ENCODE results near the gene KRT36. TPM values are rescaled to one million over a fixed set of nuclear protein-coding genes. Genes with fewer than 3 reads are reported as not detected.

KRT36 gene
- polyA plus RNA-seq, 1 donor (not counting 4 experiments of a cell fraction or from before 2014, with no cell fraction given), result not detected

DNA sequence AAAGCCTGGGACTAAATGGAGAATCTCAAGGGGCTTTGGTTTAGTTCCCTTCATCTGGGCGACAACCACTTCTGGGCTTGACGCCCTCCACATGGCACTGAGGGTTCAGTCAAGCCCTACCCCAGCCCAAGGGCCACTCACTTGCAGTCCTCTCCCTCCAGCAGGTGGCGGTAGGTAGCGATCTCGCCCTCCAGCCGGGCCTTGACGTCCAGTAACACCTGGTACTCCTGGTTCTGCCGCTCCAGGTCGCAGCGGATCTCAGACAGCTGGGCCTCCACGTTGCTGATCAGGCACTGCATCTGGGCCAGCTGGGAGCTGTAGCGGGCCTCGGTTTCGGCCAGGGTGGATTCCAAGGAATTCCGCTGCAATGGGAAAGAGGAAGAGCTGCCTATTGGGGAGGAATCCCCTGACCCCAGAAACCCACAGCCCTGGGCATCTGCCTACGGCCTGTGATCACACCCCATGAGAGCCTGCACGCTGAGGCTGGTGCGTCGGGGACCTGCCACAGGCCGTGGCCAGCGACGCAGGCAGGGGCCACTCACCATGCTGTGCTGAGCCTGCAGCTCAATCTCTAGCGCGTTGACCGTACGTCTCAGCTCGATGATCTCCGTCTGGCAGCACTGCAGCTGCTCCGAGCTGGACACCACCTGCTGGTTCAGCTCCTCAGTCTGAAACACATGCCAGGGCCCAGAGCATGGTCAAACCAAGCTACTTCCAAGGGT, 2.7 kb downstream of the KRT36 start:
- Histone ChIP-seq H3K9me3 (ENCODE audit: control insufficient read depth, low read depth, low read length) (no peaks in the 10 kb centered on the region), H4K20me1 (ENCODE audit: control insufficient read depth, extremely low read depth, insufficient read depth, low read length) (no peaks in the 10 kb centered on the region), H3K27ac (ENCODE audit: control insufficient read depth, insufficient read depth, low read length) (no peak overlapping the region), H3K79me2 (ENCODE audit: control insufficient read depth, insufficient read depth, low read length) (no peaks in the 10 kb centered on the region), H3K9me1 (ENCODE audit: control insufficient read depth, extremely low read depth, insufficient read depth, low read length) (no peaks in the 10 kb centered on the region), H2AFZ (ENCODE audit: control insufficient read depth, low read length) (no peak overlapping the region), H3K4me3 (ENCODE audit: control insufficient read depth in 2 of 3, extremely low read depth in 1 of 3, insufficient read depth in 2 of 3, low read depth in 1 of 3, low read length in 3 of 3) (no peak overlapping the region), H3K27me3 (ENCODE audit: control insufficient read depth, extremely low read depth, insufficient read depth, low read length) (no peaks in the 10 kb centered on the region), H3K36me3 (ENCODE audit: control insufficient read depth in 2 of 2, extremely low read depth in 1 of 2, insufficient read depth in 2 of 2, low read length in 2 of 2) (no peaks in the 10 kb centered on the region), H3K4me2 (ENCODE audit: control insufficient read depth, extremely low read depth, insufficient read depth, low read depth, low read length) (no peak overlapping the region), H3K9ac (ENCODE audit: control insufficient read depth, extremely low read depth, insufficient read depth, low read length) (no peak overlapping the region), H3K4me1 (ENCODE audit: control insufficient read depth, extremely low read depth, insufficient read depth, low read length) (no peaks in the 10 kb centered on the region)
- no peak for DNase-seq (ENCODE audit: low read depth, low spot score)
- no peak for FAIRE-seq
- dilution Hi-C loops (cut with MboI; ENCODE audit: extremely low pct_ligation_motif_present, low sequenced_read_pairs), result no loop called here
- TF ChIP-seq, protein P1, sequence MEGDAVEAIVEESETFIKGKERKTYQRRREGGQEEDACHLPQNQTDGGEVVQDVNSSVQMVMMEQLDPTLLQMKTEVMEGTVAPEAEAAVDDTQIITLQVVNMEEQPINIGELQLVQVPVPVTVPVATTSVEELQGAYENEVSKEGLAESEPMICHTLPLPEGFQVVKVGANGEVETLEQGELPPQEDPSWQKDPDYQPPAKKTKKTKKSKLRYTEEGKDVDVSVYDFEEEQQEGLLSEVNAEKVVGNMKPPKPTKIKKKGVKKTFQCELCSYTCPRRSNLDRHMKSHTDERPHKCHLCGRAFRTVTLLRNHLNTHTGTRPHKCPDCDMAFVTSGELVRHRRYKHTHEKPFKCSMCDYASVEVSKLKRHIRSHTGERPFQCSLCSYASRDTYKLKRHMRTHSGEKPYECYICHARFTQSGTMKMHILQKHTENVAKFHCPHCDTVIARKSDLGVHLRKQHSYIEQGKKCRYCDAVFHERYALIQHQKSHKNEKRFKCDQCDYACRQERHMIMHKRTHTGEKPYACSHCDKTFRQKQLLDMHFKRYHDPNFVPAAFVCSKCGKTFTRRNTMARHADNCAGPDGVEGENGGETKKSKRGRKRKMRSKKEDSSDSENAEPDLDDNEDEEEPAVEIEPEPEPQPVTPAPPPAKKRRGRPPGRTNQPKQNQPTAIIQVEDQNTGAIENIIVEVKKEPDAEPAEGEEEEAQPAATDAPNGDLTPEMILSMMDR (optimal IDR thresholded peaks at IDR 0.05 in 1 of 3, IDR thresholded peaks at IDR 0.05 in 1 of 3, conservative IDR thresholded peaks at IDR 0.05 in 1 of 3; ENCODE audit: extremely low read depth in 1 of 3, insufficient read depth in 2 of 3, low read length in 3 of 3), result peak; percentile 19 to 71 (median 35)
- TF ChIP-seq EZH2 (IDR thresholded peaks at IDR 0.05; ENCODE audit: low read length), result no peak

DNA sequence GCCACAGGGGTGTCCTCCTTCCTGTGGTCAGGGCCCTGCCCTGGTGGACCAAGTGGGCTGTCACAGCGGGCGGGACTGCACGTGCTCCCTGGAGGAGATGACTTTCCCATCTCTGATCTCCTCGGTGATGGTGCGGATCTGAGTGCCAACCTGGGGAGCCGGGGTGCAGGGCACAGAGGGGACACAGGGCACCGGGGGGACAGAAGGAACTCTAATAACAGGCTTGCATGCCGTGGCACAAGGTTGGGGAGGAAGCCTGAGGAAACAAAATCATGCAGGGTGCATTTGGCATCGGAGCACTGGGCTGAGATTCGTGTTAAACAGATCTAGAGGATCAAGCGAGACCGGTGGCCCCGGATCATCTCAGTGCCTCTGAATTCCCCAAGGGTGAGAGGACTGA, 3.4 kb downstream of the KRT36 start:
- FAIRE-seq (no peak), DNase-seq (ENCODE audit: low read depth, low spot score) (no peak)
- Histone ChIP-seq H3K9me1 (ENCODE audit: control insufficient read depth, extremely low read depth, insufficient read depth, low read length) (no peaks in the 10 kb centered on the region), H3K4me1 (ENCODE audit: control insufficient read depth, extremely low read depth, insufficient read depth, low read length) (no peaks in the 10 kb centered on the region), H3K27me3 (ENCODE audit: control insufficient read depth, extremely low read depth, insufficient read depth, low read length) (no peaks in the 10 kb centered on the region), H3K4me3 (ENCODE audit: control insufficient read depth in 2 of 3, extremely low read depth in 1 of 3, insufficient read depth in 2 of 3, low read depth in 1 of 3, low read length in 3 of 3) (no peak overlapping the region), H3K4me2 (ENCODE audit: control insufficient read depth, extremely low read depth, insufficient read depth, low read depth, low read length) (no peak overlapping the region), H2AFZ (ENCODE audit: control insufficient read depth, low read length) (no peak overlapping the region), H3K36me3 (ENCODE audit: control insufficient read depth in 2 of 2, extremely low read depth in 1 of 2, insufficient read depth in 2 of 2, low read length in 2 of 2) (no peaks in the 10 kb centered on the region), H3K79me2 (ENCODE audit: control insufficient read depth, insufficient read depth, low read length) (no peaks in the 10 kb centered on the region), H3K27ac (ENCODE audit: control insufficient read depth, insufficient read depth, low read length) (no peak overlapping the region), H3K9ac (ENCODE audit: control insufficient read depth, extremely low read depth, insufficient read depth, low read length) (no peak overlapping the region), H4K20me1 (ENCODE audit: control insufficient read depth, extremely low read depth, insufficient read depth, low read length) (no peaks in the 10 kb centered on the region), H3K9me3 (ENCODE audit: control insufficient read depth, low read depth, low read length) (no peaks in the 10 kb centered on the region)
- dilution Hi-C loops (cut with MboI; ENCODE audit: extremely low pct_ligation_motif_present, low sequenced_read_pairs), result no loop called here
- TF ChIP-seq, protein P1 (optimal IDR thresholded peaks at IDR 0.05 in 1 of 3, IDR thresholded peaks at IDR 0.05 in 1 of 3, conservative IDR thresholded peaks at IDR 0.05 in 1 of 3; ENCODE audit: extremely low read depth in 1 of 3, insufficient read depth in 2 of 3, low read length in 3 of 3), result no peak
- TF ChIP-seq EZH2 (IDR thresholded peaks at IDR 0.05; ENCODE audit: low read length), result no peak
